CD14-positive monocyte (primary cell): ENCODE data around the gene GRIFIN. TPM values are rescaled to one million over a fixed set of nuclear protein-coding genes. Genes with fewer than 3 reads are reported as not detected.

Experiments used
- DNase-seq, 3 donors: peaks; one replicate each; pipeline ENCODE4 v3.0.0-alpha.2; 2011 to 2022
- H2AFZ ChIP-seq: 2 replicates; pipeline ENCODE4 v1.6.0; 2012; ENCODE audit warnings: mild to moderate bottlenecking, low read depth, low read length, inconsistent platforms; ENCODE audit not compliant: insufficient read depth, poor library complexity, severe bottlenecking
- H3K27ac ChIP-seq, 2 donors: 1 replicate in 1 of 2; 2 replicates in 1 of 2; pipeline ENCODE4 v1.5.1; 2012 to 2013; ENCODE audit warnings: low read length in 2 of 2, control low read depth in 1 of 2, inconsistent platforms in 1 of 2, low read depth in 1 of 2, mild to moderate bottlenecking in 1 of 2
- H3K27me3 ChIP-seq, 2 donors: one replicate each; pipeline versions ENCODE4 v1.6.0 to v1.6.1; 2011 to 2013; ENCODE audit warnings: low read length in 2 of 2; ENCODE audit not compliant: control insufficient read depth in 2 of 2, insufficient read depth in 2 of 2
- H3K36me3 ChIP-seq, 2 donors: replicated peaks in 1 of 2; 1 replicate in 1 of 2; 2 replicates in 1 of 2; pipeline versions ENCODE4 v1.5.1 to v1.6.1; 2012 to 2013; ENCODE audit warnings: low read length in 2 of 2, control low read depth in 1 of 2, inconsistent platforms in 1 of 2, mild to moderate bottlenecking in 1 of 2; ENCODE audit not compliant: insufficient read depth in 2 of 2, control insufficient read depth in 1 of 2
- H3K4me1 ChIP-seq, 2 donors: 1 replicate in 1 of 2; 2 replicates in 1 of 2; pipeline versions ENCODE4 v1.5.1 to v1.6.1; 2012 to 2013; ENCODE audit warnings: low read length in 2 of 2, control low read depth in 1 of 2, inconsistent platforms in 1 of 2, mild to moderate bottlenecking in 1 of 2, moderate library complexity in 1 of 2; ENCODE audit not compliant: insufficient read depth in 2 of 2, control insufficient read depth in 1 of 2
- H3K4me2 ChIP-seq: replicated peaks from 2 replicates; pipeline ENCODE3; 2012; ENCODE audit warnings: low read length, moderate library complexity, mild to moderate bottlenecking; ENCODE audit not compliant: poor library complexity, severe bottlenecking; ENCODE audit errors: extremely low read depth
- H3K4me3 ChIP-seq, 3 experiments: fragments of 200-600 bp in 1 of 3; sonication (generic) in 1 of 3; replicated peaks in 1 of 3; 1 replicate in 2 of 3; 2 replicates in 1 of 3; pipeline ENCODE4 v1.5.1; 2011 to 2013; ENCODE audit warnings: low read length in 3 of 3, mild to moderate bottlenecking in 3 of 3, control low read depth in 2 of 3, low read depth in 2 of 3, inconsistent platforms in 1 of 3, moderate library complexity in 1 of 3
- H3K79me2 ChIP-seq: 2 replicates; pipeline ENCODE4 v1.6.0; 2012; ENCODE audit warnings: mild to moderate bottlenecking, control low read depth, inconsistent platforms, low read length, moderate library complexity; ENCODE audit not compliant: insufficient read depth
- H3K9ac ChIP-seq: 2 replicates; pipeline ENCODE4 v1.6.0; 2017; ENCODE audit warnings: low read length, mild to moderate bottlenecking; ENCODE audit not compliant: insufficient read depth, poor library complexity, severe bottlenecking
- H3K9me3 ChIP-seq, 2 donors: replicated peaks in 1 of 2; 1 replicate in 1 of 2; 2 replicates in 1 of 2; pipeline versions ENCODE4 v1.5.1 to v1.6.1; 2012 to 2013; ENCODE audit warnings: low read length in 2 of 2, control low read depth in 1 of 2; ENCODE audit not compliant: control insufficient read depth in 1 of 2, insufficient read depth in 1 of 2
- H4K20me1 ChIP-seq: 2 replicates; pipeline ENCODE4 v1.6.0; 2012; ENCODE audit warnings: mild to moderate bottlenecking, low read length, control low read depth, moderate library complexity; ENCODE audit not compliant: insufficient read depth
- H3K27ac Mint-ChIP-seq, 7 donors: one replicate each; pipeline ENCODE4 v1.8.0; 2020; ENCODE audit warnings: mild to moderate bottlenecking in 7 of 7, mixed read lengths in 7 of 7, moderate library complexity in 6 of 7, inconsistent platforms in 2 of 7
- H3K27me3 Mint-ChIP-seq, 3 donors: one replicate each; pipeline ENCODE4 v1.8.0; 2021 to 2022; ENCODE audit warnings: low read depth in 3 of 3, mild to moderate bottlenecking in 3 of 3, mixed read lengths in 3 of 3, moderate library complexity in 3 of 3, inconsistent platforms in 1 of 3
- H3K36me3 Mint-ChIP-seq, 2 donors: one replicate each; pipeline ENCODE4 v1.8.0; 2020; ENCODE audit warnings: mixed read lengths in 2 of 2, inconsistent platforms in 1 of 2, mild to moderate bottlenecking in 1 of 2
- H3K4me1 Mint-ChIP-seq: one replicate; pipeline ENCODE4 v1.8.0; 2020; ENCODE audit warnings: mild to moderate bottlenecking, mixed read lengths
- H3K4me3 Mint-ChIP-seq, 2 donors: one replicate each; pipeline ENCODE4 v1.8.0; 2020; ENCODE audit warnings: mild to moderate bottlenecking in 2 of 2, mixed read lengths in 2 of 2, moderate library complexity in 1 of 2
- H3K9me3 Mint-ChIP-seq, 7 donors: one replicate each; pipeline ENCODE4 v1.8.0; 2020 to 2022; ENCODE audit warnings: mixed read lengths in 7 of 7, mild to moderate bottlenecking in 6 of 7, moderate library complexity in 6 of 7, inconsistent platforms in 2 of 7
- CTCF ChIP-seq: fragments of 200-600 bp; IDR thresholded peaks from one replicate; pipeline ENCODE4 v1.8.0; 2022; ENCODE audit warnings: antibody characterized with exemption, mild to moderate bottlenecking
- WGBS: methylation state at CpG from one replicate; pipeline ENCODE4 v1.1.5; 2013; ENCODE audit warnings: missing lambda C conversion rate; ENCODE audit not compliant: insufficient coverage; 5-methylcytosine and 5-hydroxymethylcytosine counted together
- intact Hi-C, 2 donors: fragments of 100-400 bp; cut with micrococcal nuclease; formaldehyde crosslinking; loops; one replicate each; pipeline versions ENCODE4 v1.15.0 to v1.15.1; 2023
- polyA plus RNA-seq, 3 donors: library from polyadenylated mRNA; depleted of rRNA in 1 of 3; unstranded in 2 of 3; stranded (reverse) in 1 of 3; fragments of 300-500 nt in 2 of 3; fragments of >200 nt in 1 of 3; fragmentation: Illumina TruSeq in 2 of 3; gene quantifications; 1 replicate in 2 of 3; 2 replicates in 1 of 3; pipeline ENCODE4 v1.2.3, GENCODE V29; 2012 to 2021

GRIFIN gene
- polyA plus RNA-seq, 3 donors: not detected

- H3K4me1 ChIP-seq: peaks cover 59 to 65% of the 10 kb centered on the region in 2 donors
- Mint-ChIP-seq H3K4me1 (peaks cover 59% of the 10 kb centered on the region), H3K4me3 (peak overlapping the region in 1 of 2 donors; percentile 43), H3K27me3 (peaks cover 0 to 8% (median 3%) of the 10 kb centered on the region in 3 donors), H3K36me3 (no peaks in the 10 kb centered on the region), H3K9me3 (no peaks in the 10 kb centered on the region), H3K27ac (peak overlapping the region; percentile 92 to 97 (median 95))
- intact Hi-C loops: loop anchor here in 1 of 2 donors (10.0 kb wide), 1 partner anchor 108 kb away; the partner anchor contains the start of gene CHST12
- no peak for DNase-seq
- no peaks in the 10 kb centered on the region for H3K79me2 ChIP-seq
- H3K4me3 ChIP-seq: peak overlapping the region in 1 of 3 experiments; percentile 65
- no peak for TF ChIP-seq CTCF
- no peaks in the 10 kb centered on the region for H3K27me3 ChIP-seq
- peak overlapping the region; percentile 78 for H3K9ac ChIP-seq
- no peaks in the 10 kb centered on the region for H4K20me1 ChIP-seq
- peak overlapping the region; percentile 89 to 95 for H3K27ac ChIP-seq
- 80% methylated on average over 3 of the region's 3 CpGs for WGBS
- no peaks in the 10 kb centered on the region for H3K9me3 ChIP-seq
- H2AFZ ChIP-seq: peak overlapping the region; percentile 73
- H3K4me2 ChIP-seq: peak overlapping the region; percentile 77
- H3K36me3 ChIP-seq: no peaks in the 10 kb centered on the region
Measured at GRCh38 chr7:2512713-2513112, 36.5 kb upstream of the GRIFIN start.

GRCh38 chr7:2512179-2512661 is 36.0 kb upstream of the GRIFIN start:
- Mint-ChIP-seq H3K27me3 (peaks cover 0 to 8% (median 3%) of the 10 kb centered on the region in 3 donors), H3K27ac (peak overlapping the region; percentile 92 to 97 (median 95)), H3K4me3 (peak overlapping the region; percentile 46 to 76), H3K9me3 (no peaks in the 10 kb centered on the region), H3K4me1 (peaks cover 58% of the 10 kb centered on the region), H3K36me3 (no peaks in the 10 kb centered on the region)
- DNase-seq: peak in 2 of 3 donors; percentile 20 to 77
- H2AFZ ChIP-seq: peak overlapping the region; percentile 73
- peaks cover 61 to 69% of the 10 kb centered on the region in 2 donors for H3K4me1 ChIP-seq
- H4K20me1 ChIP-seq: no peaks in the 10 kb centered on the region
- peak overlapping the region; percentile 78 for H3K9ac ChIP-seq
- H3K79me2 ChIP-seq: no peaks in the 10 kb centered on the region
- no peaks in the 10 kb centered on the region for H3K36me3 ChIP-seq
- H3K27me3 ChIP-seq: no peaks in the 10 kb centered on the region
- intact Hi-C loops: loop anchor here in 1 of 2 donors (10.0 kb wide), 1 partner anchor 107 kb away; the partner anchor contains the start of gene CHST12
- peak overlapping the region; percentile 89 to 95 for H3K27ac ChIP-seq
- no peaks in the 10 kb centered on the region for H3K9me3 ChIP-seq
- peak overlapping the region in 1 of 3 experiments; percentile 65 for H3K4me3 ChIP-seq
- TF ChIP-seq CTCF: no peak
- peak overlapping the region; percentile 77 for H3K4me2 ChIP-seq
- 48% methylated on average over 7 of the region's 12 CpGs for WGBS
